ENCODE measurements around the gene WWOX.

WWOX gene

GRCh38 chr16:78443542-78444364, 344.3 kb downstream of the WWOX start:
- peak; percentile 8 to 24 for DNase-seq

- DNase-seq, result no peak
Measured at GRCh38 chr16:78445818-78446217, 346.4 kb downstream of the WWOX start.

- no peak for DNase-seq
Measured at GRCh38 chr16:78446486-78446885, 347.0 kb downstream of the WWOX start.

- DNase-seq, result peak in 1 of 2 donors; percentile 18
Measured at GRCh38 chr16:78446992-78447563, 347.6 kb downstream of the WWOX start.

GRCh38 chr16:78448658-78449271, 349.3 kb downstream of the WWOX start:
- DNase-seq, result no peak

- DNase-seq, result no peak
Measured at GRCh38 chr16:78450255-78450654, 350.8 kb downstream of the WWOX start.

GRCh38 chr16:78452025-78452555, 352.6 kb downstream of the WWOX start:
- DNase-seq, result no peak

GRCh38 chr16:78455861-78456260, 356.4 kb downstream of the WWOX start:
- DNase-seq, result no peak

GRCh38 chr16:78458588-78458987, 359.1 kb downstream of the WWOX start:
- DNase-seq, result no peak

GRCh38 chr16:78460428-78460827, 361.0 kb downstream of the WWOX start:
- DNase-seq, result no peak

- peak in 1 of 2 donors; percentile 7 for DNase-seq
Measured at GRCh38 chr16:78461087-78461486, 361.6 kb downstream of the WWOX start.

GRCh38 chr16:78461496-78462287, 362.2 kb downstream of the WWOX start:
- no peak for DNase-seq

GRCh38 chr16:78462288-78463208, 363.1 kb downstream of the WWOX start:
- DNase-seq, result no peak

GRCh38 chr16:78463591-78463990, 364.1 kb downstream of the WWOX start:
- no peak for DNase-seq

GRCh38 chr16:78464833-78465232, 365.4 kb downstream of the WWOX start:
- DNase-seq, result no peak

- no peak for DNase-seq
Measured at GRCh38 chr16:78465730-78466129, 366.3 kb downstream of the WWOX start.

GRCh38 chr16:78469787-78470186, 370.3 kb downstream of the WWOX start:
- DNase-seq, result no peak

GRCh38 chr16:78473031-78473699, 373.7 kb downstream of the WWOX start:
- DNase-seq, result no peak

GRCh38 chr16:78474762-78475161, 375.3 kb downstream of the WWOX start:
- DNase-seq, result no peak

GRCh38 chr16:78476615-78477014, 377.2 kb downstream of the WWOX start:
- no peak for DNase-seq

- DNase-seq, result no peak
Measured at GRCh38 chr16:78478267-78478861, 378.9 kb downstream of the WWOX start.
